ENCODE results near the gene RPS6KB2.

DNA sequence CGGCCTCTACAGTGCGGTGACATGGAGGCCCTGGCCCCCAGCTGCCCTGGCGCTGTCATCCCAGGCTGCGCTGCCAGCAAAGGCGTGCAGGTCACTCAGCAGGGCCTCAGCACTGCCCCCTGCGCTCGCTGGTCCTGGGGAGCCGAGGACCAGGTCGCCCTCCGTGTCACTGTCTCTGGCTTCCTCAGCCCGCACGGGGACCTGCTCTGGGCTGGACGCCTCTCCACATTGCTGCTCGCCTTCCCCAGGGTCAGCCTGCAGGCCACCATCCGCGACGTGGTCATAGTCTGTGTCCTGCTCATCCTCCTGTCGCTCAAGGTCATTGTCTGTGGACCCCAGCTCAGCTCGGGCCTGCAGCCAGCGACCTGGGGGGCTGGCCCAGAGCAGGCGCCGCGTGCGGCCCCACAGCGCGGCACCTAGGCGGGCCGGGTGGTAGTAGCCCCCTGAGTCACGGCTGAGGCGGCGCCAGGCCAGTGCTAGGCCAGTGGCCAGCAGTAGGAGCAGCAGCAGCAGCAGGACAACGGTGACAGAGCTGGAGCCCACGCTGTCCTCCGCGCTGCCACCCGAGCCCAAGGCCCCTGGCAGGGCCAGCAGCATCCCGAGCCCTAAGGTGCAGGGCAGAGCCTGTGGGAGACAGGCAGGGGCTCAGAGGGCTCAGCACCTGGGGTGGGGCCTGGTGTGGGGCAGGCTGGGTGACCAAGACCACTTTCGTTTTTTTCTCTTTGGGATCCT, 7.6 kb downstream of the RPS6KB2 start:
- TF ChIP-seq, protein P1, sequence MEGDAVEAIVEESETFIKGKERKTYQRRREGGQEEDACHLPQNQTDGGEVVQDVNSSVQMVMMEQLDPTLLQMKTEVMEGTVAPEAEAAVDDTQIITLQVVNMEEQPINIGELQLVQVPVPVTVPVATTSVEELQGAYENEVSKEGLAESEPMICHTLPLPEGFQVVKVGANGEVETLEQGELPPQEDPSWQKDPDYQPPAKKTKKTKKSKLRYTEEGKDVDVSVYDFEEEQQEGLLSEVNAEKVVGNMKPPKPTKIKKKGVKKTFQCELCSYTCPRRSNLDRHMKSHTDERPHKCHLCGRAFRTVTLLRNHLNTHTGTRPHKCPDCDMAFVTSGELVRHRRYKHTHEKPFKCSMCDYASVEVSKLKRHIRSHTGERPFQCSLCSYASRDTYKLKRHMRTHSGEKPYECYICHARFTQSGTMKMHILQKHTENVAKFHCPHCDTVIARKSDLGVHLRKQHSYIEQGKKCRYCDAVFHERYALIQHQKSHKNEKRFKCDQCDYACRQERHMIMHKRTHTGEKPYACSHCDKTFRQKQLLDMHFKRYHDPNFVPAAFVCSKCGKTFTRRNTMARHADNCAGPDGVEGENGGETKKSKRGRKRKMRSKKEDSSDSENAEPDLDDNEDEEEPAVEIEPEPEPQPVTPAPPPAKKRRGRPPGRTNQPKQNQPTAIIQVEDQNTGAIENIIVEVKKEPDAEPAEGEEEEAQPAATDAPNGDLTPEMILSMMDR (conservative IDR thresholded peaks at IDR 0.05; ENCODE audit: low read depth, low read length): no peak
- no peak for TF ChIP-seq EZH2 (IDR thresholded peaks at IDR 0.05; ENCODE audit: borderline replicate concordance, low read depth, low read length, poor library complexity, severe bottlenecking)
